Umbilical cord (tissue), 2 donors: ENCODE measurements around the gene SH2D6. TPM values are rescaled to one million over a fixed set of nuclear protein-coding genes. Genes with fewer than 3 reads are reported as not detected.

ENCODE experiments used
- DNase-seq: peaks from one replicate; pipeline ENCODE4 v3.0.0-alpha.2; 2015; ENCODE audit warnings: low spot score
- total RNA-seq: library from RNA; depleted of rRNA; stranded (reverse); fragments of >200 nt; gene quantifications from one replicate; pipeline ENCODE4 v1.2.3, GENCODE V29; 2014; ENCODE audit warnings: low replicate concordance; ENCODE audit not compliant: insufficient read depth

The SH2D6 gene
- total RNA-seq, 1 donor from 2014 or later: 4.6 TPM

DNA sequence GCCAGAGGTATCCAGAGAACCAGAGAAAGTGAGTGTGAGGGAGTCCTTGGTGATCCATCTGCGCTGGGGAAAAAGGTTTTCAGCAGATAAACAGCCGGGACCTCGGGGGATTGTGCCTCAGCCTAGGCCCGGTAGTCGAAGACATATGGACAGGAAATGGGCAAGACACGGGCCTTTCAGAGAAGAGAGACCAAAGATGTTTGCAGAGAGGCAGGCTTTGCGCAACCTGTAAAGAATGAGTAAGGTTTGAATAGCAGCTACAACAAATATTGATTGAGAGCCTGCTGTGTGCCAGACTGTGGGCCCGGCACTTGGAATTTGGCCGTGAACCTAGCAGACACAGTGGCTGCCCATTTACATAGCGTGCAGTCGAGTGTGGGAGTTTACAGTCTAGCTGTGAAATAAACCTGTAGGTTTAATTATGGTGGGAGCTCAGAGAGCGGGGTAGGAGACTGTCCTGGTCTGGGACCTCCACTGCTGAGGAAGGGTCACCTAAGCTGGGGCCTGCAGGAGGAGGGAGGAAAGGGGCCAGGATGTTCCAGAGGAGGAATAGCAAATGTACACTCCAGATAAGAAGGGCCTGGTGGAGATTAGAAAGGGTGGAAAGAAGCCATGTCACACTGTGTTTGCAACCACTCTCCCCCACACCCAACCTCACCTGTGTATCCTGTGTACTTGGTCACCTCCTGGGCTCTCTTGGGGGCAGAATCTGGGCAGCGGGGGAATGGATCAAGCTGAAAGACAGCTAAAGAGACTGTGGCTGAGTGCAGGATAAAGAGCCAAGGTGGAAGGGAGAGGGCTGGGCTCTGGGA is 3.0 kb downstream of the SH2D6 start:
- no peak for DNase-seq

DNA sequence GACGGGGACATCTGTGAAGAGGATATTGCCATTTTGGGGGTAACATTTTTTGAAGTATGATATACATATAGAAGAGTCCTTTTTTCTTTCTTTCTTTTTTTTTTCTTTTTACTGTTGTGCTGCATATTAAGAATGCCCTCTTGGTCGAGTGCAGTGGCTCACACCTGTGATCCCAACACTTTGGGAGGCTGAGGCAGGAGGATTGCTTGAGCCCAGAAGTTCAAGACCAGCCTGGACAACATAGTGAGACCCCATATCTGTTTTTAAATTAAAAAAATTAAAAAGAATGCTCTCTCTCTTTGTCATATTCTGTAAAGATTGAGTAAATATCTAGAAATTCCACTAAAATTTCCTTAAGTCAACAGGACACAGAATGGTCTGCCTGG is 3.6 kb downstream of the SH2D6 start:
- DNase-seq: no peak

DNA sequence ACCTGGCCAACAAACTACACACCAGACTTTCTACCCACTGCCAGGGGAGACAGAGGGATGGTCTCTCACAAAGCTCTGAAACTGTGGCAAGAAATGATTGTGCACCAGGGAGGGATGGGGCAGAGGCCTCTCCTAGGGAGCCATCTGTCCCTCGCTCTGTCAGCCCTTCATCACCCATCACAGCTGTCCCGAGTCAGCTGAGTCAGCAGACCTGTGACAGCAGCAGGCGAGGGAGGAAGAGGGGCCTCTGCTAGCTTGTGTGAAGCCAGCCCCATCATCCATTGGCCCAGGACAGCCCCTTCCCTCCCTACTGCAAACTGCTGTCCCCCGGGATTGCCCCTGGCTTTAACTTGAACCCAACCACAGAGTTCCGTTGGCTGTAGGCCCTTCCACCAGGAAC is 5.0 kb downstream of the SH2D6 start:
- no peak for DNase-seq

DNA sequence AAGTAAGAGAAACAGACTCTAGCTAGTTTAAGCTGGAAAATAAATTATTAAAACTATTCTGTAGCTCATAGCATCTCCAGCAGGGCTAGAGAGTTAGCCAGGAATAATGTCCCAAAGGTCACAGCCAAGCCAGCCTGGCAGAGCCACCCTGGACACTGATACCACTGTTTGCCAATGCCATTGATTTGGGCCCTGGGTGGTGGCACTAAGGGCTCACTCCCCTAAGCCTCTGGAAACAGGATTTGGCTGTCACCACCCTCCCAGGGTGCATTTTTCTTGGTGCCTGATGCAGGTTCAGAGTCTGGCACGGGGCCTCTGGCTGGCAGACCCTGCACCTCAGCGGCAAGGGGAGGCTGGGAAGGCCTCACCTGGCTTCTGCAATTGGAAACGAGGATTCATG is 7.1 kb downstream of the SH2D6 start:
- no peak for DNase-seq

DNA sequence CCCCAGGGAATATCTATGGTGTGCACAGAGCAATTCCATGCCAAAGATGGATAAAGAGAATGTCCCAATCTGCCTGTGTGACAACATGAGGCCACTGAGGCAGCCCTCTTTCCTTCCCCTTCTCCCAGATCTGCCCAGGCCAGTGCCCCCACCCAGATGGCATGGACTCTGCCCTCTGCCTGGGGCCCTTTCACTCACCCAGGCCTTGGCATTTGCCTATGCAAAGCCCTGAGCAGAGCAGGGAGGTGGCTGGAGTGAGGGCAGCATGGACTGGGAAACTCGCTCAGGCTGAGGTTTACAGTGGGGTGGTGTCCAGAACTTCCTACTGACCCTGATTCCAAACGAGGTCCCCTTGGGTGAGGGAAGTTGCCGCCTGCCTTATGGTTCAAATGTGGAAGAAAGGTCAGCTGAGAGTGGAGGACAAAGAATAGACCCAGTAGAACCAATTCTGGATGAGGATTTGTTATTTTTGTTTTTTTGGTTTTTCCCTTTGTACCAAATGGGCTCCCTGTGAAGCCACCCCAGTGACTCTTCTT is 8.9 kb downstream of the SH2D6 start:
- DNase-seq: no peak

DNA sequence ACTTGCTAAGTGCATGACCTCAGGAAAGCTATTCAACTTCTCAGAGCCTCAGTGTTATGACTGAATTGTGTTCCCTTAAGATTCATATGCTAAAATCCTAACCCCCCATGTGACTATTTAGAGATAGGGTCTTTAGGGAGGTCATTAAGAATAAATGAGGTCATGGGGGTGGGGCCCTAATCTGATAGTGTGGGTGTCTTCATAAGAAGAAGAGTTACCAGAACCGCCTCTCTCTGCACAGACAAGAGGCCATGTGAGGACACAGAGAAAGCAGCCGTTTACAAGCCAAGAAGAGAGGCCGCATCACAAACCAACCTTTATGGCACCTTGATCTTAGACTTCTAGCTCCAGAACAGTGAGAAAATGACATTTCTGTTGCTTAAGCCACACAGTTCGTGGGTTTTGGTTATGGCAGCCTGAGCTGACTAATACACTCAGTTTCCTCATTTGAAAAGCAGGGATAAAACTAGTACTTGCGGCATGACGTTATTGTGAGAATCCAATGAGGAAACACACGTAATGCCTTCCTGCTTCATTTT is 9.9 kb downstream of the SH2D6 start:
- no peak for DNase-seq

DNA sequence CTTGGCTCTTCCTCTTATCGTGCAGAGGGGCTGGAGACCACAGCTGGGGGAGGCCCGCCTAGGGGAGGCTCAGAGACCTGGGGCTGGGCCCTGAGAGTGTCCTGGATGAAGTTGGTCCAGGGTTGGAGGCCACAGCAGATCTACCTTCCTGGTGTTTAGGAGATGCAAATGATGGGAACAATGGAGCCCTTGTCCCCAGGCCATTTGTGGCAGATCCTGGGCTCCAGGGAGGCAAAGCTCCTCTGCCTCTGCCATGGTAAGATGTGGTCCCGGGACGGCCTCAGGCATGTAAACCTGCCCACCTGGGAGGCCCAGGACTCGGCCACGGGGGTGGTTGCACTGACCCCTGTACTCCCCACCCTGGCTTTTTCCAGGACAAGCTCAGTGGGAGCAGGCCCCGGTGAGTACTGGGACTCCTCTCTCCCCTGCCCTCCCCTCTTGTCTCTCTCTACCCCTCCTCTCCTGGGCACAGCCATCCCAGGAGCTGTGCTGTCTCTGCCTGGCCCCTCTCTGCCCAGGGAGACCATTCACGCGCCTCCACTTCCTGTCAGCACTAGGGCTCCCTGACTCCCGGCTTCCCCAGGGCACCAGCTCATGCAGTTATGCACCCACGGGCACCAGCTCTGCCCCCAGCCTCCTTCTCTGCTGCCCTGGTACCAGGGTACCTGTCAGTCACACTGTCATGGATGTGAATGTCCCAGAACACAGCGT is 10.9 kb downstream of the SH2D6 start:
- DNase-seq: no peak

DNA sequence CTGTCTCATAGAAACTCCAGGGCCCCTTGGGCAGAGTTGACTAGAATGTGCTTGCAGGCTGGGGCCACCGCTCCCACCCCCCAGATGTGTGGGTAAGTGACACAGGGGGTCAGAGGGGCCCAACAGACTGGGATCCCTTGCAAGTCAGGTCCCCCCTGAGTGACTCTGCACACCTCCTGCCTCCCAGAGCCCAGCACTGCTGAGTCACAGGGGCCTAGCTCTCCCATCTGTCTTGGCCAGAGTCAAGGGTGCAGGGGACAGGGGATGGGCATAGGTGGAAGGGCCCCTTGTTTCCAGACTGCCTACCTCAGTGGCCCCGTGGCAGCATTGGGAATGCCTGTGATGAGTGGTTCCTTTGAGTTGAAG is 11.4 kb downstream of the SH2D6 start:
- DNase-seq: no peak

DNA sequence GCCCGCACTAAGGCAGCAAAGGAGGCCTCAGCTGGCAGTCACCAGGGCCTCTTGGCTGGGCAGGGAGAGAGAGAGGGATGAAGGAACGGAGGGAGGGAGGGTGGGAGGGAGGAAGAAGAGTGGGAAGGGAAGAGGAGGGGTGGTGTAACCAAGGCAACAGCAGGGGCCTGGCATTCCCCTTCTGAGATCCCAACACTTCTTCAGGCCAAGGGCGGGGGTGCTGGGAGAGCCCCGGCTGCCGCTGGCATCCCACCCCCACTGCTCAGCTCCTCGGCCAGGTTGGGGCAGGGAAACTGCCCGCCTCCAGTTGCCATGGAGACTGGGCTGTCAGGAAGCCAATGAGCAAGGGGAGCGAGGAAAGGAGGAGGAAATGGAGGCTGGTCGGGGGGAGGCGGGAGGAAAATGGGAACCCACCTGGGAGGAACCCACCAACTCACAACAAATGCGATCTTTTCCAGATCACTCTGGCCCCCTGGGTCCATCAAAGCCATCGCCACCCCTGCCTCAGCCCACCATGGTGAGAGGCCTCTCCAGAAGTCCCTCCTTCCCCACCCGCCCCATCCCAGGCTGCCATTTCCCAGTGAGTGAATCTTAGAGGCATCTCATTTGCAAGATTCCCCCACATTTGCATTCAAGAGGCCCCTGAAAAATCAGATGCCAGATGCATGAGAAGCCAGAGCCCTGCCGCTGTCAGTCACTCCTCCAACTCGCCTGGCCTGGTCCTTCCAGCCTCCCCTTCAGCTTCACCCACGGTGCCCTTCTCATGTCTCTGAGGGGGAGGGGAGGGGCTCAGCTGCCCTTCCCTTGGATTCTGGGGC is 12.4 kb downstream of the SH2D6 start:
- peak; percentile 92 for DNase-seq

DNA sequence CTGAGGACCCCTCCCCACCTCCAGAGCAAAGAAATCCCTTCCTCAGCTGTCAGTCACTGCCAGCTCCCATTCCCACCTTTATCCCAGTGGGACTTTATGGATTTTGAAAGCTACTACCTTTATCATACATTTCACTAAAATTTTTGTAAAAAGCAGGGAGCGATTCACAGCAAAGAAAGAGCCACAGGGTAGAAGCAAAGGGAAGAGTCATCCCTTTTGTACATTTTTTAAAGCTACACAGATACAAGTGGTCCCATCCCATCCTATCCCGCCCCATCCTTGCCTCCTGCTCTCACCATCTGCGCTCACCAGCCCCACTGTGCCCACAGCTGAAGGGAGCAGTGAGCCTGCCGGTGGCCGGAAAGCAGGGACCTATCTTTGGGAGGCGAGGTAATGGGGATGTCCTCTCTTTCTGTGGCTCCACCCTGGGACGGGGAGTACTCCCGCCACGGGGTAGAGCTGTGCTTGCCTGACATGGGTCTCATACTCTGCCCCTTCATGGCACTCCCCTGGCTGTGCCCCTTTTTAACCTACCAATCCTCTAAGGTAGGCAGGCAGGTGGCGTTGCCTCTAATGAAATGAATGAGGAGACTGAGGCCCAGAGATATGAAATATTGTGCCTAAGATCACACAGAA is 13.2 kb downstream of the SH2D6 start:
- DNase-seq: no peak

DNA sequence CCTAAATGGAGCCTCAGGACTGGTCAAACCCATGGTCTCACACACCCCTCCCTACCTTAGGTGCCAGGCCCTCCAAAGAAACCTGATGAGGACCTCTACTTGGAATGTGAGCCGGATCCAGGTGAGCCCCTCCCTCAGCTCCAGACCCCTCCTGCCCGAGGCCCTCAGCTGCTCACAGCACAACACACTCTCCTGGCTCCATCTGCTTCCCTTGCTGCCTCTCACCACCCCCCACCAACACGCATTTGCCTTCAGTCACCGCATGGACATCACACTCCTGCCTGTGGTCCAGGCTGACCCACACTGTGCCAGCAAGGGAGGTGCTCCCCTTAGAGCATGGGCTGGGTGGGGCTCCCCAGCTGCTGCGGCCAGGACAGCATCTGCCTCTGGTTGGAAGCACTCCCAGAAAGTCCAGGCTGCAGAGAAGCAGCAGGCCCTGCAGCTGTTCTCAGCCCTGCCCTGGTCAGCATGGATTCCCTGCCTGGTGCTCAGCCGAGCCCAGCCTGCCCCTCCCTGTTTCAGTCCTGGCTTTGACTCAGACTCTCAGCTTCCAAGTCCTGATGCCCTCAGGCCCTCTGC is 15.1 kb downstream of the SH2D6 start:
- DNase-seq: peak; percentile 98

DNA sequence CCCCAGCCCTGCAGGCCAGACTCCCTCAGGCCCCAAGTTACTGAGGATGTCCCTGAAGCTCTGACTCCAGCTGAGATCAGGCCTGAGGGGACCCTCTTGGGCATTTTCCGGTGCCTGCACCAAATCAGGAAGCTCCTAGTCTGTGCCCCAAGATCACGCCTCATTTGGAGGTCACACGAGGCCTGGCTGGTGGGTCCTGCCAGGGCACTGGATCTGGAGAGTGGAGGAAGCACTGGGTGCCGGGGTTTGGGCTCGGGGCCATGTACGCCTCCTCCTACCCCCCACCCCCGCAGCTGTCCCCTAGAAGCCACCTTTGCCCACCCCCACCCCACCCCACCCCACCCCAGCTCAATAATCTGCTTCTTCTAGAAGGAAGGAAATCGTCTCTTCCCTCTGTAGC is 16.2 kb downstream of the SH2D6 start:
- no peak for DNase-seq

DNA sequence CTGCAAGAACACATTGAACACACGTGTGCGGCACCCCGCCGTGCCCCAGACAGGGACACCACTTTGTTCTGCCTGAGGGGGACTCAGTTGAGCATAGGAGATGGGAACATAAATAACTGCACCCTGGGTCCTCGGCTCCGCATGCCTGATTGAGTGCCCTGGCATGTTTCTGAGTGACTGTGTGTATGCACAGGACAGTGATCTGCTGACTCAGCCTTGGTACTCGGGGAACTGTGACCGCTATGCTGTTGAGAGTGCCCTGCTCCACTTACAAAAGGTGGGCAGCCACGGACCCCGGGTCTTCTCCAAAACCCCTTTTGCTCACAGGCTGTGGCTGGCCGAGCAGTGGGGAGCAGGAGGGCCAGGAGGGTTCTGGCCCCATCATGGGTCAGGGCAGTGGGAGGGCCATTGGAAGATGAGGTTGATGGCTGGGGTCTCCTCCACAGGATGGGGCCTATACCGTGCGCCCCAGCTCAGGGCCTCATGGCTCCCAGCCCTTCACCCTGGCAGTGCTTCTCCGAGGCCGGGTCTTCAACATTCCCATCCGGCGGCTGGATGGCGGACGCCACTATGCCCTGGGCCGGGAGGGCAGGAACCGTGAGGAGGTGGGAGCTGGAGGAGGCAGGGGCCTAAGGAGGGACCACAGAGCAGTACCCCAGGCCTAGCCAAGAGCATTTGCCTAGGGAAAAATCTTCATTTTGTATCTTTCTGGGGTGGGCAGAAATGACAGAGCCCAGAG is 16.9 kb downstream of the SH2D6 start:
- no peak for DNase-seq

DNA sequence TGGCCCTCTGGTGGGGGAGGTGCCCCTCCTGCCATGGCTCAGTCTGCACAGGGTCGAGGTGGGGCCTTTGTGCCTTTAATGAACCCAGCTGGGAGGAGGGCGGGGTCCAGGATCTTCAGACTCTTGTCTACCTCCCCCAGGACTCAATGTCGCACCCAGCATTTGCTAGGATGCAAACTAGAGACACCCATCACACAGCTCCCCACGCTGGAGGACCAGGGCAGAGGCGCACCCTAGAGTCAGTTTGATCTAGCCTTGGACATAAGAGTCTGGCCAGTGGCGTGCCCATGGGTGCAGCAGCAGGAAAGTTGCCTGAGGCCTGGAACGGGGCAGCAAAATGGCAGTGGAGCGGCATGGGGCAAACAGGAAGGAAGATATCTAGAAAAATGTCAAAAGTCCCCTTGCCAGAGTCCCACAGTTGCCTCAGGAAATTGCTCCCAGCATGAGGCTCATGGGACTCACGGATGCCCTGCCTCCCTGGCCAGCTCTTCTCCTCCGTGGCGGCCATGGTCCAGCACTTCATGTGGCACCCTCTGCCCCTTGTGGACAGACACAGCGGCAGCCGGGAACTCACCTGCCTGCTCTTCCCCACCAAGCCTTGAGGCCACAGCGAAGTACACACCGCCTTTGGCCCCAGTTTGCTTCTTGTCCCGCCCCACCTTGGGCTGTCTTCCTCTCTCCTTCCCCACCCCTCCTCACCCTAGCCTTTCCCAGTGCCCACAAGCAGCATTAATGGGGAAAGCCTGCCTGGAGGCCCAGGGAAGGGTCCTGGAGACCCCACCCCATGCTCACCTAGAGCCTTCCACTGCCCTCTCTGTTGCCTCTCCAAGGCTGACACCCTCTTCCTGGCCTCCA is 17.7 kb downstream of the SH2D6 start:
- no peak for DNase-seq

DNA sequence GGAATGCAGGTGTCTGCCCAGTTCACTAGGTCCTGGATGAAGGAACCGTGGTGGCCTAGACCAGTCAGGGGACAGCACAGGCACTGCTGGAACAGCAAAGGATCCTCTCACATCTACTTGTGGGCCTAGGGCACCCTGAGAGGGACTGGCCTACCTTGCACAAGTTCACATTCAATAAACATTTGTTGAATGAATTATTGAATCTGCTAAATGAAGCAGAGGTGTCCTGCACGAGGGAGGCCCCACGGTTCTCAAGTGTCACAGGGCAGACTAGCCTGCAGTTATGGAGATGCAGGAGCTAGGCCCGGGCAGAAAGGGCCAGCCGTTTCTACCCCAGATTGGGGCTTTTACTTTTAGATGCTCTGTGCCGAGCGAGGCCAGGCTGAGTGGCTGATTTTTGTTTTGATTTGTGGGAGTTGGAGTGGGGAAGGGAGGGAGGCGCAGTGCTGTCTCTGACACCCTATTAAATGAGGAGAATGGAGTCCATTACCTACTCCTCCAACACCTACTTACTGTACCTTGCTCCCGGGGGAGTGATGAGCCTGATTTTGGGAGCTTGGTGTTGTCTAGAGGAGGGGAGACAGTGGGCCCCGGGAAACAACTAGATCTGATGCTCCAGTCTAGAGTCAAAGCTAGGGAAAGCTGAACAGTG is 18.4 kb downstream of the SH2D6 start:
- DNase-seq: no peak

DNA sequence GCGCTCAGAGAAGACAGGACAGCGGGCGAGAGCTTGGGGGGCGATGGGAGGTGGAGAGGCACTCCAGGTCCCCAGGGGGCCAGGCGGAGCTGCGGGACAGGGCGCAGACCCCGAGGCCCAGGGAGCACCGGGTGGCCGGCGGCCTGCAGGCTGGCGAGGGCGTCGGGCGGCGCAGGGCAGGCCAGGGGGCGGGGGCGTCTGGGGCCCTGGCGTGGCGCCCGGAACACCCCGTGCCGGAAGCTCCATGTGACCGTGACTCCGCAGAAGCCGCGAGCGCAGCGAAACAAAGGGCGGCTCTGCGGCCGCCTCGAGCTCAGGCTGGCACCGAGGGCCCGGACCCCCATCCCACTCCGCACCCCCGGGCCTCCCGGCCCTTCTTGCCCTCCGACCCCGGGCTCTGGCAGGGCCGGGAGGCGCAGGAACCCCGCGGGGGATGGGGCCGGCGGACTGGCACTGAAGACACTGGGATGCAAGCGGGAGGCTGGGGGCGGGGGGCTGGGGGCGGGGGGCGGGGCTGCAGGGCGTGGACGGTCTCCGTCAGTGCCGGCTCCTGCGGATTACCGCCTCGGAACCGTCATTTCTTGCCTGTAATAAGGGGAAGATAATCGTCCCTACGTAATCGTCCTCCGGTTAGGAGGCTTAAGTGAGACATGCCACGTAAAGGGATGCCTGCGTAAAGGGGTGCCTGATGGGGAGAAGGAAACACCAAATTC is 19.1 kb downstream of the SH2D6 start:
- peak; percentile 83 for DNase-seq

DNA sequence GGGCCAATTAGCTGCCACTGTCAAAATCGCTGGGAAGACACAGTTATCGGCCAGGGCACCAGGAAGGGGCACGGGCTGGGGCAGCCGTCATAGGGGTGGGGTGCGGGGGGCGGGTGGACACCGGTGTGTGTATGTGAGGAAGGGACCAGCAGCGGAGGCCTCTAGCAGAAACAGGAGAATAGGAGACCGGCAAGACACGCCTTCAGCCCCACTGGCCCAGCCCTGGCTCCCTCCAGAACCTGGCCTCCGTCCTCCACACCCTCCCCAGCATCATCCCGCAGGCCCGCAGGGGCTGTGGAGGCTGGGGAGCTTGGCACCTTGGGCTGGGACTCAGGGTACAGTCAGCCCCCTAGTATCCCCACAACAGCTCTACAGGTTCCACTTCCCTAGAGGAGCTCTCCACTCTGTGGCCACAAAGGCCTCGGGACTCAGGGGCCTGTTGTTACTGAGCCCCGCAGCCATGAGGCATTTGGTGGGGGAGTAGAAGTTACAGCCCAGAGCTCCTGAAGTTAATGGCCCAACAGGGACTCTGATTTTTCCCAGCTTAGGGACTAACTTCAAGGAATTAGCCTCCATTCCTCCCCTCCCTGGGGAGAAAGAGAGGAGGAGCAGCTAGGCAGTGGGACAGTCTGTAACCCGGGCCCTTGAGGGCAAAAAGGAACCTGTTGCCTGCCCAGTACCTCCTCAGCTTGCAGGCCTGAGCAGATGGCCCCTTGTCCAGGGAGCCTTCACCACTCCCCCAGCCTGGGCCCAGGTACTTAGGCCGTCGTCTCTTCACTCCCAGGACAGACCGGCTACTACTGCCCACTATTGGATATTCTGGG is 19.9 kb downstream of the SH2D6 start:
- no peak for DNase-seq
